Measurements from ENCODE around the gene AOPEP.

The AOPEP gene

DNA sequence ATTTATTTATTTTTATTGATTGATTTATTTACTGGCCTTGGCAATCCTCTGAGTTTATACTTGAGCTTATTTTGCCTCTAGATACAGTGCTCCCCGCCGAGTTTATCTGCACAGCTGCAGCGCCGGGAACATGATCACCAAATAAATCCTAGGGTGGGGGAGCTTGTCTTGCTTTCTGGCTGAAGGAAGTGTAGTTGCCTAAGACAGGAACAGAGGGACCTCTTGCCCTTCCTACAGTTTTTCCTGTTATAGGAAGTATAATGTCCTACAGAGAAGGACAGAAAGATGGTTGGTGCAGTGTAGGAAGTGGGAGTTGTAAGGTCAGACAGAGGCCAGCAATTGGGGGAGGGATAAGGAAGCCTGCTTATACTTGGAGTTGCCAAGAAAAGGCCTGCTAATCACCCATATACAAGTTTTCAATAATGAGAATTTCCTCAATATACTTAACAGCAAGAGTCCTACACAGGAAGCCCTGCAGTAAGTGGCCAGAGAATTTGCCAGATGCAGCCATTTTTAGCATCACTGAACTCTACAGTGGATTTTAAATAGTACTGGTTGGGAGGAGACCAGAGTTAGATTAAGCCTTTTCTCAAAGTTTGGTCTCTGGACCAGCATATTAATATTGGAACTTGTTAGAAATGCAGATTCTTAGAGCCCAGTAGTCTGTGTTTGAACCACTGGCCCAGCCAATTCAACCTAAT is 7.7 kb downstream of the AOPEP start:
- Histone ChIP-seq H3K9ac (no peak overlapping the region), H3K4me2 (no peak overlapping the region), H3K4me3 (no peak overlapping the region), H4K20me1 (no peaks in the 10 kb centered on the region), H3K27ac (no peak overlapping the region), H3K4me1 (peaks cover 8% of the 10 kb centered on the region), H3K27me3 (no peaks in the 10 kb centered on the region), H3K36me3 (peaks cover 21% of the 10 kb centered on the region), H3K9me3 (no peaks in the 10 kb centered on the region)
- TF ChIP-seq Cebpa-rat (IDR thresholded peaks at IDR 0.05), result no peak

DNA sequence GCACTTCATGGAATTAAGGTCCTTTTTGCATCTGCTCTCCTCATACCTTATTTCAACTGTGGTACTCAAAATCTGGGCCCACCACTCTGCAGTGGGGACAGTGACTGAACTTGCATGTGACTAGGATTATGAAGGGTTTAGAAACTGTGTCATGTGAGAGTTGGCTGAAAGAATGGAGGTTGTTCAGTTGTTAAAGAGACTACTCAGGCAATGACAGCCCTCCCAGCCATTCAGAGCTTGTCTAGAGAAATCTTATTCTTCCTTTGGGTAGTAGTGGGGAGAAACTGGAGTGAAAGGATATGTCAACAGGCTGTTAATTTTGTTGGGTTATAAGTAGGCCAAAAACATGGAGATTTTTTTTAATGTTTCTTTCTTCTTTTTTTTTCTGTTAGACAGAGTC is 10.3 kb downstream of the AOPEP start:
- no peaks in the 10 kb centered on the region for H3K9me3 ChIP-seq
- H3K36me3 ChIP-seq, result peaks cover 26% of the 10 kb centered on the region
- H3K27ac ChIP-seq, result no peak overlapping the region
- H3K4me3 ChIP-seq, result no peak overlapping the region
- H3K27me3 ChIP-seq, result no peaks in the 10 kb centered on the region
- no peak overlapping the region for H3K4me2 ChIP-seq
- H3K9ac ChIP-seq, result no peak overlapping the region
- peaks cover 21% of the 10 kb centered on the region for H3K4me1 ChIP-seq
- no peak for TF ChIP-seq Cebpa-rat (IDR thresholded peaks at IDR 0.05)
- H4K20me1 ChIP-seq, result 0 out of 2 replicates have a peak, but pooled peaks cover 5% of the 10 kb centered on the region

DNA sequence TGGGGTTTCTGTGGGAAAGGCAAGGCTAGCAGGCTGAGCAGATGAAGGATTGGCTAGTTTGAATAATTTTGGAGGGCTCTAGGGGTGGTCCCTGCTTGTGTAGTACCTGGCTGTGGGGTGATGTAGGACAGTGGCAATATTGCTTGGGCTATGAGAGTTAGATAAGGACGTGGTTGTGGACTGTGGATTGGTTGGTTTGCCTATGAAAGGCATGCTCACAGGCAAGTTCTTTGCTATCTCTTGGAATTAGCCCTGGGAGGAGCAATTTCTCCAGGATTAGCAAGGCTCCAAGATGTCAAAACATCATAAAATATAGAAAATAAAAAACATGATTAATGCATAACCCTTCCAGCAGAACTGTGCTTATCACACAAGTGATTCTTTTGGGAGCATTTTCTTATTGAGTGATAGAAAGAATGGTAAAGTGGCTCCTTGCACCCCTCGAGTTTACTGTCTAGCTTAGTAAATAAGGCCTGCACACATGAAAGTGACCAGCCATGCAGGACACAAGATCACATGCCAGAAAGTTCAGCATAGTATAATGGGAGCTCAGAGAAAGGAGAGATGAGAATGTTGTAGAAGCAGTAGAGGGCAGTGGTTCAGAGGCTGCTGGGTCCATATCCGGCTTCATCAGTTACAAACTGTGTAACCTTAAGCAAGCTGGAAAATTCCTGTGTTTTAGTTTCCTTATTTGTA is 13.8 kb downstream of the AOPEP start:
- Histone ChIP-seq H3K27me3 (no peaks in the 10 kb centered on the region), H3K4me1 (peaks cover 17% of the 10 kb centered on the region), H4K20me1 (0 out of 2 replicates have a peak, but pooled peaks cover 5% of the 10 kb centered on the region), H3K4me2 (0 out of 2 replicates have a peak overlapping the region, but pooled peaks have one; percentile 0), H3K36me3 (peaks cover 32% of the 10 kb centered on the region), H3K9me3 (0 out of 2 replicates have a peak, but pooled peaks cover 8% of the 10 kb centered on the region), H3K4me3 (no peak overlapping the region), H3K27ac (no peak overlapping the region), H3K9ac (no peak overlapping the region)
- no peak for TF ChIP-seq Cebpa-rat (IDR thresholded peaks at IDR 0.05)

DNA sequence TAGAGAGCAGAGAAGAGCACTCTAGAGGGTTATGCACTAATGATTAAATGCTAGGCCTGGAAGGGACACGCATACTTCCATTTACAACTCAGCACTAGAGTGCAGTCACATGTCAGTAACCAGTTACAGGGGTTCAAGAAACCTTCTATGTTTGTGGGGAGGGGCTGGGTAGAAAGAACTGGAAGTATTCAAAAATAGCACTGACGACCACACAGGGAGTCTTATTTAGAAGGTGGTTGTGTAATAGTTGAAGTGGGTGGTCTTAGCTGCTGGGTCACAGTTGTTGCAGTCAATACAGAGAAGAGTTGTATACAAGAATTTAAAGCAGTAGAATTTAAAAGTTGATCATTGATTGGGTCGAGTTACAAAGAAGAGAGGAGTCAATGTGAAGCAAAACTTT is 15.4 kb downstream of the AOPEP start:
- Histone ChIP-seq H3K9me3 (0 out of 2 replicates have a peak, but pooled peaks cover 8% of the 10 kb centered on the region), H3K4me2 (no peak overlapping the region), H3K4me1 (peaks cover 17% of the 10 kb centered on the region), H3K9ac (no peak overlapping the region), H4K20me1 (0 out of 2 replicates have a peak, but pooled peaks cover 5% of the 10 kb centered on the region), H3K27ac (no peak overlapping the region), H3K27me3 (no peaks in the 10 kb centered on the region), H3K4me3 (no peak overlapping the region), H3K36me3 (peaks cover 39% of the 10 kb centered on the region)
- TF ChIP-seq Cebpa-rat (IDR thresholded peaks at IDR 0.05), result no peak

DNA sequence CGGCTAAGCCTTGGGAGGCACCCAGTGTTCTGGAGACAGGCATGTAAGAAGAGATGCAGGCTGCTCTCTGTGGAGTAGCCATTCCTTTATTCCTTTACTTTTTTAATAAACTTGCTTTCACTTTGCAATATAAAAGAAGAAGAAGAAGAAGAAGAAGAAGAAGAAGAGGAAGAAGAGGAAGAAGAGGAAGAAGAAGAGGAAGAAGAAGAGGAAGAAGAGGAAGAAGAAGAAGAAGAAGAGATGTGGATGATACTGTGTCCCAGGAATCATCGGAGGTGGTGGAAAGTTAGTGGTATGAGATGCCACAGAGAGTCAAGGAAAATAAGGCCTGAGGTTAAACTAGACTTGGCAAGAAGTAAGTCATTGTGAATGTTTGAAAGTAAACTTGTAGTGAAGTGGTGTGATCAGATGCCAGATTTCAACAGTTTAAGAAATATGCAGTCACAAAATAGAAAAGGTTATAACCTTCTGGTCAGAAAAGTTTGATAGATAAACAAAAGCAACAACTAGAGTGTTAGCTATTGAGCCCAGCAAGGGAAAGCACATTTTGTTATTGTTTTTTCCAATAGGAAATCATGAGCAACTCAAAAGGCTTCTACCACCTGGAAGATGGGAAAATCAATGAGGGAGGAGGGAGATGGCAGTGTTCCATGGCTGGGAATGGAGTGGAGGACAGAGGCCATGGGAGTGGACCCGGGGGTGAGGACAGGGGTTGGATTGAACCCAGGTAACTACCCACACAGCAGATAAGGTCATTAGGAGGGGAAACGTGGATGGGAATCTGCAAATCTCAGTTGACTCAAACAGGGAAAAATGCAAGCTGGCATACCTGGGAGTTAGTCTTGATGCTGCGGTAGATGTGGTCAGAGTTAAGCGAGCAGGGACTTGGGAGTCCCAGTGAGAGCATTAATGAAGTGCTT is 16.8 kb downstream of the AOPEP start:
- Histone ChIP-seq H3K27me3 (no peaks in the 10 kb centered on the region), H3K27ac (no peak overlapping the region), H3K36me3 (peaks cover 32% of the 10 kb centered on the region), H3K4me1 (peaks cover 17% of the 10 kb centered on the region), H3K4me2 (no peak overlapping the region), H3K9me3 (peaks cover 8% of the 10 kb centered on the region; the same call in 1 of the 2 replicates), H3K4me3 (no peak overlapping the region), H3K9ac (no peak overlapping the region), H4K20me1 (0 out of 2 replicates have a peak, but pooled peaks cover 5% of the 10 kb centered on the region)
- TF ChIP-seq Cebpa-rat (IDR thresholded peaks at IDR 0.05), result no peak

DNA sequence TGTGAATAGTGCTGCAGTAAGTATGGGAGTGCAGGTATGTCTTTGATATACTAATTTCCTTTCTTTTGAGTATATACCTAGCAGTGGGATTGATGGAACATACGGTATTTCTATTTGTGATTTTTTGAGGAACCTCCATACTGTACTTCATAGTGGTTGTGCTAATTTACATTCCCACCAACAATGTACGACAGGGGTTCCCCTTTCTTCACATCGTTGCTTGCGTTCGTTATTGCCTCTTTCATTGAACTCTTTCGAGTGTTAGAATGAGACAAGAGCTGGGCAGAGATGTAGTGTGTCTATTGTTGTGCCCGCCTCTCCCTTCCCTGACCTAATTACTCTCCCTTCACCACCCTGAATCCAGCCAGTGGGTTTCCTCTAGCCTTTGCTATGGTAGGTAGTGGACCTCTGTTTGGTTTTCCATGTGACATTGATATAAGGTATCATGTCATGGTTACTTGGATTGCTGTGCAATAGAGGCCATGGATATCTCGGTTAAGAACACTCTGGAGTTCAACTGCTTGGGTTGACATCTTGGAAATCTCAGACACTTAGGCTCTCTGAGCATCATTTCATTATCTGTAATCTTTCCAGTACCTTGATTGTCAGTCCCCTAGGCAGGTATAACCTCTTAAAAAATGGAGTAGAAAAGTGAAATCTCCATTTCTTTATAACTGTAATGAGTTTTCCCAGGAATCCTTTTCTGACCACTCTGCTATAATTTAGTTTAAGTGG is 19.5 kb downstream of the AOPEP start:
- Histone ChIP-seq H4K20me1 (no peaks in the 10 kb centered on the region), H3K4me2 (no peak overlapping the region), H3K4me3 (no peak overlapping the region), H3K27ac (no peak overlapping the region), H3K36me3 (peaks cover 45% of the 10 kb centered on the region), H3K9ac (no peak overlapping the region), H3K4me1 (peaks cover 7% of the 10 kb centered on the region; the same call in 1 of the 2 replicates), H3K27me3 (no peaks in the 10 kb centered on the region), H3K9me3 (peaks cover 35% of the 10 kb centered on the region)
- no peak for TF ChIP-seq Cebpa-rat (IDR thresholded peaks at IDR 0.05)

DNA sequence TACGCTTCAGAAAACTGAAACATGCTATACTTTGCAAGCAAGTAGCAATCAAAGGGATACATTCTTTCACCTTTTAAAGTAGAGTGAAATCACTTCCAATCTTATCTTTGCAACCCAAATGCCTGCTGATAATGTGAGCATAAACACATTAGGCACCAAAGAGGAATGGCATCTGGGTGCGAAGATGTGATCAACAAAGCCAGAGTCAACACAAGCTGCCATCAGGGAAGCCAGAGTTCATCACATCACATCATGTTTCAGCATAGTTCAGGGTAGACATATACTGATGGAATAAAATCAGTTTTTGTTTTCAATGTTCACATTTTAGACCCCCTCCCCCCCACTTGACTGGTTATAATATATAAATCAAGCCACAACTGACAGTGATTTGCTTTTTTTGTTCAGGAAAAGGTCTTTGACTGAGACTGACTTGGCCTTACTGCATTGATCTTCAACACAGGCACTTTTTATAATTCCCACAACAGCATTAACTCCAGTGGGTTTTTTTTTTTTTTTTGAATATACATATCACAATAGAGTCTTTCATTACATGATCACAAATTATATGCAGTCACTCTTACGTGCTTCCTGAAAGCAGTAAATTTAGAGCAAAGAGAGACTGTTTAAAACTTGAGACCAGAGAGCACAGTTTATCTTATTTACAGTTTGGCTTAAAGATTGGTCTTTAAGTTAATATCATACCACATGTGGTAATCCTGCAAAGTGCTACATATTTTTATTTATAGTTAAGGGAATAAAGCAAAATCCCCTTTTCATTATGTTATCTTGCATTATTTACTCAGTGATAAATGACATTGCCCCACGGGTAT is 20.3 kb downstream of the AOPEP start:
- H3K27ac ChIP-seq, result no peak overlapping the region
- H3K36me3 ChIP-seq, result peaks cover 50% of the 10 kb centered on the region

DNA sequence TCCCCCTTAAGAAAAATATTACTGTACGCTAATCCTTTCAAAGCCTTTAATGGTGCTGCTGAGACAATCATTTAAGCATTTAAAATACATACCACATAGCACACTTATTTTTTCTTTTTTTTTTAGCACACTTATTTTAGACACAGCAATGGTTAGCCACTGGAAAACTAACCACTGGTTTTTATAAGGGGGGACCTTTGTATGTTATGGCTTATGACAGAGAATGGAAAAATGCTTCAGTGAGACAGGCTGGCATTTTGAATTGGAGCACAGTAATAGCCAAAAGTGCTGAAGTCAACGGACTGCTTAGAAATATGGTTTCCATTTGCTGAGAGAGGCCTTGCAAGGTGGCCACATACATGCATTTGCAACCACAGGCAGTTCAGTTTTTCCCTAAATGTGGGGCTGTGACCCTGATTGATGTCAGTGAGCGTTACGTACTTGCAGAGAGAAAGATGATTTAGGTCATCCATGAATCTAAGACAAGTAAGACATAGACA is 28.5 kb downstream of the AOPEP start:
- H4K20me1 ChIP-seq, result 0 out of 2 replicates have a peak, but pooled peaks cover 3% of the 10 kb centered on the region
- no peak for TF ChIP-seq Cebpa-rat (IDR thresholded peaks at IDR 0.05)
- H3K27me3 ChIP-seq, result no peaks in the 10 kb centered on the region
- peaks cover 24% of the 10 kb centered on the region; the same call in 1 of the 2 replicates for H3K4me1 ChIP-seq
- peaks cover 20% of the 10 kb centered on the region for H3K9me3 ChIP-seq
- no peak overlapping the region for H3K9ac ChIP-seq
- H3K4me3 ChIP-seq, result no peak overlapping the region
- peaks cover 21% of the 10 kb centered on the region for H3K36me3 ChIP-seq
- no peak overlapping the region for H3K27ac ChIP-seq
- no peak overlapping the region for H3K4me2 ChIP-seq

More for the DNA sequence above, 20.3 kb downstream of the AOPEP start:
- peaks cover 4% of the 10 kb centered on the region; the same call in 1 of the 2 replicates for H3K4me1 ChIP-seq
- no peaks in the 10 kb centered on the region for H4K20me1 ChIP-seq
- no peak for TF ChIP-seq Cebpa-rat (IDR thresholded peaks at IDR 0.05)
- no peak overlapping the region for H3K4me2 ChIP-seq
- H3K9me3 ChIP-seq, result peaks cover 42% of the 10 kb centered on the region
- no peak overlapping the region for H3K4me3 ChIP-seq
- H3K27me3 ChIP-seq, result no peaks in the 10 kb centered on the region
- H3K9ac ChIP-seq, result no peak overlapping the region

Measured in BLaER1 (cell line).